ENCODE data around the gene HDAC3.

Gene HDAC3

DNA sequence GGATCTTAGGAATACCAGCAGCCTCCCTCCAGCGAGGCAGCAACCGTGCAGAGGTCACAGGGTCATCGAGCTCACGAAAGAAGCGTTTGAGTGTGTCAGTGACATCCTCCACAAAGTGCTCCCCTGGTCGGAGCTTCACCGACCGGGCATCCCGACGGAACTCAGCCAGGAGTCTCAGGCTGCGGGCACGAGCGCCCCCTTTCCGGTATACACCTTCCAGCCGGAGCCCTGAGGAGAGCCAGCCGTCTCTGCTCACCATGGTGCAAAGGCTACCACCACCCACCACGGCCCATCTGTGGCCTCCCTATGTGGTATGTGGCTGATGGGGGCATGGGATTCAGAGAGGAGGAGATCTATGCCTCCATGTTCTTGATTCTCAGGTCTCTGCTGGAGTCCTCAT, 25.4 kb upstream of the HDAC3 start:
- FAIRE-seq (no peak), DNase-seq (ENCODE audit: insufficient read length, low spot score) (no peak)
- TF ChIP-seq POU2F2 (IDR thresholded peaks at IDR 0.05; ENCODE audit: low read depth, low read length) (no peak), SPI1 (IDR thresholded peaks at IDR 0.05; ENCODE audit: low read depth, low read length) (no peak), PAX5 (IDR thresholded peaks at IDR 0.05; ENCODE audit: insufficient read depth, low read length, severe bottlenecking) (no peak), POLR2AphosphoS5 (IDR thresholded peaks at IDR 0.05; ENCODE audit: low read depth, low read length) (no peak), TAF1 (IDR thresholded peaks at IDR 0.05; ENCODE audit: low read depth, low read length) (no peak), POLR2A (IDR thresholded peaks at IDR 0.05; ENCODE audit: low read depth, low read length) (no peak)

DNA sequence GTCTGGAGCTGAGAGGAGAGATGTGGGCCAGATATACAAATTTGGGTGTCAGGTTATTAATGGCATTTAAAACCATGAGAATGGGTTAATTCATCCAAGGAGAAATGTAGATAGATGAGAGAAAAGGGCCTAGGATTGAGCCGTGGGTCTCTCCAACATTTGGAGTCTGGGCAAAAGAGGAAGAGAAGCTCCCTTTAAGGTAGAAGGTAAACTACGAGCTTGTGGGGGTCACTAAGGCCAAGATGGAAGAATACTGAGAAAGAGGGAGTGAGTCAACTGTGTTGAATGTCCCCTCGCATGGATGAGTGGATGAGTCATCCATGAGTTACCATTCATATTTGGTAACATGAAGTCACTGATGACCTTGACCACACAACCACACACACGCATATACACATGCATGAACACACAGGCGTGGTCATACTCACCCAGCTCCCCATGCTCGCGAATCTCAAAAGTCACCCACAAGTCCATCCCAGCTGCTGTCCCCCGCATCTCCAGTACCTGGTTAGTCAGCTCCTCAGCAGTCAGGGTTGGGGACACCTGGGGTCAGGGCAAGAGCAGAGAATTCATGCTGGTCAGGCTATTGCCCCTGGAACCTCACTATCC, 21.4 kb upstream of the HDAC3 start:
- peak; percentile 88 for FAIRE-seq
- no peak for TF ChIP-seq POLR2AphosphoS5 (IDR thresholded peaks at IDR 0.05; ENCODE audit: low read depth, low read length)
- TF ChIP-seq PAX5 (IDR thresholded peaks at IDR 0.05; ENCODE audit: insufficient read depth, low read length, severe bottlenecking), result peak; percentile 40
- peak; percentile 94; the same call in 1 of the 2 replicates for TF ChIP-seq POU2F2 (IDR thresholded peaks at IDR 0.05; ENCODE audit: low read depth, low read length)
- peak; percentile 73 for TF ChIP-seq SPI1 (IDR thresholded peaks at IDR 0.05; ENCODE audit: low read depth, low read length)
- no peak for DNase-seq (ENCODE audit: insufficient read length, low spot score)

DNA sequence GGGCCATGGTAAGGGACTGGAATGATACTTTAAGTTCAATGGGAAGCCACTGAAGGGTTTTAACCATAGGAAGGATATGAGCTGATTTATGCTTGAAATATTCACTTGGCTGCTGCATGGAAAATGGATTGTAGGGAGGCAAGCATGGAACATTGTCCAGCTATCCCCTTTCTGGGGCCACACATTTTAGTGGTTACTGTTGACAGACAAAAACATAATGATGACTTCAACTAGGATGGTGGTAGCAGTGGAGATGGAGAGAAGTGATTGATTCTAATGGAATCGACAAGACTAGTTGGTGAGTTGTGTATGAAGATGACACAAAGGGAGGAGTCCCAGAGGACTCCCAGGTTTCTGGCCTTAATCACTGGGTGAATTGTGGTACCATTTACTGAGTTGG, 20.8 kb upstream of the HDAC3 start:
- FAIRE-seq (no peak), DNase-seq (ENCODE audit: insufficient read length, low spot score) (no peak)

GRCh38 chr5:141656396-141656795, 19.7 kb upstream of the HDAC3 start:
- no peak for FAIRE-seq

More for the DNA sequence above, 20.8 kb upstream of the HDAC3 start:
- no peak for TF ChIP-seq POLR2AphosphoS5 (IDR thresholded peaks at IDR 0.05; ENCODE audit: low read depth, low read length)
- TF ChIP-seq TAF1 (IDR thresholded peaks at IDR 0.05; ENCODE audit: low read depth, low read length), result no peak
- no peak for TF ChIP-seq PAX5 (IDR thresholded peaks at IDR 0.05; ENCODE audit: insufficient read depth, low read length, severe bottlenecking)
- TF ChIP-seq POLR2A (IDR thresholded peaks at IDR 0.05; ENCODE audit: low read depth, low read length), result no peak
- no peak for TF ChIP-seq SPI1 (IDR thresholded peaks at IDR 0.05; ENCODE audit: low read depth, low read length)
- no peak for TF ChIP-seq POU2F2 (IDR thresholded peaks at IDR 0.05; ENCODE audit: low read depth, low read length)

DNA sequence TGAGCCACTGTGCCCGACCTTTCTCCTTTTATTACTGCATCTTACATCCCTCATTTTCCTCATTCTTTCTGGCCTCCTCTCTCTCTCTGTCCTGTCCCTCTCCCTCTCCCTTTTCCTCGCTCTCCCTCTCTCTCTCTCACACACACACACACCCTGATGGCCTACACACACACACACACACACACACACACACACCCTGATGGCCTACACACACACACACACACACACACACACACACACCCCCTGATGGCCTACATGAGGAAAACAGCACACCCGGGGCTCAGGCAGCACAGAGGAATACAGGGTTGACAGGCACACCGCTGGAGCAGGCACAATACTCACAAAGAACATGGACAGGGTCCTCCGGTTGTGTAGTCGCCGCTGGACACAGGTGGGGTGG, 18.4 kb upstream of the HDAC3 start:
- FAIRE-seq, result no peak
- DNase-seq (ENCODE audit: insufficient read length, low spot score), result no peak
- no peak for TF ChIP-seq POLR2AphosphoS5 (IDR thresholded peaks at IDR 0.05; ENCODE audit: low read depth, low read length)
- TF ChIP-seq PAX5 (IDR thresholded peaks at IDR 0.05; ENCODE audit: insufficient read depth, low read length, severe bottlenecking), result no peak
- no peak for TF ChIP-seq TAF1 (IDR thresholded peaks at IDR 0.05; ENCODE audit: low read depth, low read length)
- TF ChIP-seq POLR2A (IDR thresholded peaks at IDR 0.05; ENCODE audit: low read depth, low read length), result no peak

More at GRCh38 chr5:141656396-141656795, 19.7 kb upstream of the HDAC3 start:
- TF ChIP-seq TAF1 (IDR thresholded peaks at IDR 0.05; ENCODE audit: low read depth, low read length) (no peak), POLR2AphosphoS5 (IDR thresholded peaks at IDR 0.05; ENCODE audit: low read depth, low read length) (no peak), SPI1 (IDR thresholded peaks at IDR 0.05; ENCODE audit: low read depth, low read length) (no peak), PAX5 (IDR thresholded peaks at IDR 0.05; ENCODE audit: insufficient read depth, low read length, severe bottlenecking) (no peak), POLR2A (IDR thresholded peaks at IDR 0.05; ENCODE audit: low read depth, low read length) (no peak), POU2F2 (IDR thresholded peaks at IDR 0.05; ENCODE audit: low read depth, low read length) (no peak)
- no peak for DNase-seq (ENCODE audit: insufficient read length, low spot score)

- no peak for TF ChIP-seq SPI1 (IDR thresholded peaks at IDR 0.05; ENCODE audit: low read depth, low read length)
- TF ChIP-seq POLR2AphosphoS5 (IDR thresholded peaks at IDR 0.05; ENCODE audit: low read depth, low read length), result no peak
- no peak for TF ChIP-seq POLR2A (IDR thresholded peaks at IDR 0.05; ENCODE audit: low read depth, low read length)
- FAIRE-seq (no peak), DNase-seq (ENCODE audit: insufficient read length, low spot score) (no peak)
These were observed 17.6 kb upstream of the HDAC3 start for GRCh38 chr5:141654298-141654697.

- no peak for DNase-seq (ENCODE audit: insufficient read length, low spot score)
- FAIRE-seq, result no peak
- TF ChIP-seq POU2F2 (IDR thresholded peaks at IDR 0.05; ENCODE audit: low read depth, low read length) (no peak), PAX5 (IDR thresholded peaks at IDR 0.05; ENCODE audit: insufficient read depth, low read length, severe bottlenecking) (no peak), POLR2A (IDR thresholded peaks at IDR 0.05; ENCODE audit: low read depth, low read length) (no peak)
These were observed 15.1 kb upstream of the HDAC3 start for GRCh38 chr5:141651728-141652105.

- DNase-seq (ENCODE audit: insufficient read length, low spot score), result peak; percentile 98
- TF ChIP-seq POU2F2 (IDR thresholded peaks at IDR 0.05; ENCODE audit: low read depth, low read length) (no peak), PAX5 (IDR thresholded peaks at IDR 0.05; ENCODE audit: insufficient read depth, low read length, severe bottlenecking) (no peak), POLR2AphosphoS5 (IDR thresholded peaks at IDR 0.05; ENCODE audit: low read depth, low read length) (no peak), SPI1 (IDR thresholded peaks at IDR 0.05; ENCODE audit: low read depth, low read length) (no peak), POLR2A (IDR thresholded peaks at IDR 0.05; ENCODE audit: low read depth, low read length) (no peak)
- peak; percentile 94 for FAIRE-seq
These were observed 14.4 kb upstream of the HDAC3 start, which contains the start of gene FCHSD1 for GRCh38 chr5:141650851-141651727. Gene FCHSD1, minus strand, starts transcription at chr5:141651418. Its CDS starts 50 bp downstream, at chr5:141651368.

- no peak for DNase-seq (ENCODE audit: insufficient read length, low spot score)
- TF ChIP-seq TAF1 (IDR thresholded peaks at IDR 0.05; ENCODE audit: low read depth, low read length), result no peak
- no peak for TF ChIP-seq POLR2A (IDR thresholded peaks at IDR 0.05; ENCODE audit: low read depth, low read length)
- no peak for TF ChIP-seq PAX5 (IDR thresholded peaks at IDR 0.05; ENCODE audit: insufficient read depth, low read length, severe bottlenecking)
- no peak for TF ChIP-seq POU2F2 (IDR thresholded peaks at IDR 0.05; ENCODE audit: low read depth, low read length)
- TF ChIP-seq POLR2AphosphoS5 (IDR thresholded peaks at IDR 0.05; ENCODE audit: low read depth, low read length), result no peak
- TF ChIP-seq SPI1 (IDR thresholded peaks at IDR 0.05; ENCODE audit: low read depth, low read length), result no peak
- no peak for FAIRE-seq
These were observed 13.3 kb upstream of the HDAC3 start for GRCh38 chr5:141649972-141650371.
